KBM-7 (cell line): Measurements from ENCODE around the gene CDH9.

ENCODE experiments used
- DNase-seq: peaks from one replicate; pipeline ENCODE4 v3.0.0-alpha.2; 2015
- in situ Hi-C: fragments of 300-500 bp; cut with MboI; formaldehyde crosslinking; loops from 2 replicates; pipeline ENCODE4 v1.14.3; 2020; ENCODE audit warnings: low sequenced_read_pairs, low pct_unique_long_range_greater_than_20kb, mixed read lengths

Gene CDH9

GRCh38 chr5:26847041-26847736 is 191.2 kb downstream of the CDH9 start:
- DNase-seq, result no peak
- in situ Hi-C loops, result no loop called here

GRCh38 chr5:26843677-26844076 is 194.7 kb downstream of the CDH9 start:
- in situ Hi-C loops, result no loop called here
- DNase-seq, result no peak

- in situ Hi-C loops, result no loop called here
- no peak for DNase-seq
Measured at GRCh38 chr5:26833596-26833995, 204.8 kb downstream of the CDH9 start.
